Right lobe of liver (tissue), 4 donors: ENCODE measurements around the gene FGFR2.

Experiments
- POLR2A ChIP-seq: fragments of 450-650 bp; IDR thresholded peaks from one replicate; pipeline ENCODE4 v1.6.1; 2017; ENCODE audit warnings: antibody characterized with exemption, mild to moderate bottlenecking
- TF ChIP-seq, protein P1 (sequence below), 4 donors: fragments of 200-600 bp in 3 of 4; fragments of 450-650 bp in 1 of 4; IDR thresholded peaks; one replicate each; pipeline versions ENCODE4 v1.5.1 to v1.8.0; 2016 to 2022; ENCODE audit warnings: antibody characterized with exemption in 4 of 4, mild to moderate bottlenecking in 2 of 4
- donor health status: DM: no; HTN: no; CAD: no.
- donor health status: DM: no; HTN: no; CAD: no.
- donor health status: DM: no; HTN: yes; CAD: no.

- TF ChIP-seq, protein P1, sequence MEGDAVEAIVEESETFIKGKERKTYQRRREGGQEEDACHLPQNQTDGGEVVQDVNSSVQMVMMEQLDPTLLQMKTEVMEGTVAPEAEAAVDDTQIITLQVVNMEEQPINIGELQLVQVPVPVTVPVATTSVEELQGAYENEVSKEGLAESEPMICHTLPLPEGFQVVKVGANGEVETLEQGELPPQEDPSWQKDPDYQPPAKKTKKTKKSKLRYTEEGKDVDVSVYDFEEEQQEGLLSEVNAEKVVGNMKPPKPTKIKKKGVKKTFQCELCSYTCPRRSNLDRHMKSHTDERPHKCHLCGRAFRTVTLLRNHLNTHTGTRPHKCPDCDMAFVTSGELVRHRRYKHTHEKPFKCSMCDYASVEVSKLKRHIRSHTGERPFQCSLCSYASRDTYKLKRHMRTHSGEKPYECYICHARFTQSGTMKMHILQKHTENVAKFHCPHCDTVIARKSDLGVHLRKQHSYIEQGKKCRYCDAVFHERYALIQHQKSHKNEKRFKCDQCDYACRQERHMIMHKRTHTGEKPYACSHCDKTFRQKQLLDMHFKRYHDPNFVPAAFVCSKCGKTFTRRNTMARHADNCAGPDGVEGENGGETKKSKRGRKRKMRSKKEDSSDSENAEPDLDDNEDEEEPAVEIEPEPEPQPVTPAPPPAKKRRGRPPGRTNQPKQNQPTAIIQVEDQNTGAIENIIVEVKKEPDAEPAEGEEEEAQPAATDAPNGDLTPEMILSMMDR (IDR thresholded peaks at IDR 0.05) = no peak
- TF ChIP-seq POLR2A = no peak
These were observed 23.6 kb downstream of the FGFR2 start for GRCh38 chr10:121574519-121575166.
